Endothelial cell of umbilical vein (primary cell): ENCODE measurements around the gene TICAM1. TPM values are rescaled to one million over a fixed set of nuclear protein-coding genes. Genes with fewer than 3 reads are reported as not detected.

ENCODE experiments used
- BruUV-seq: library from RNA; stranded (reverse); fragments of 400-500 nt; replicated peaks from 2 replicates; lab custom pipeline; 2021; lab: Mats Ljungman, UMichigan
- CTCF ChIA-PET: fragments of 300-600, 350-600 bp; sonication (Branson Sonifier 250); formaldehyde crosslinking; loops from one replicate; lab custom pipeline; 2021; ENCODE audit warnings: antibody characterized with exemption, inconsistent platforms; lab: Charles Lee
- POLR2A ChIA-PET: fragments of 300-600, 350-600 bp; sonication (Branson Sonifier 250); formaldehyde crosslinking; loops from one replicate; lab custom pipeline; 2021; ENCODE audit warnings: antibody characterized with exemption, inconsistent platforms; lab: Charles Lee
- DNase-seq: peaks from one replicate; pipeline ENCODE4 v3.0.0-alpha.2; 2011; ENCODE audit warnings: low read depth, low spot score
- FAIRE-seq: peaks from 2 replicates; lab custom pipeline; 2011; peaks lifted over from hg19 to GRCh38; lab: Jason Lieb, UNC
- H2AFZ ChIP-seq: 2 replicates; pipeline ENCODE4 v1.6.0; 2012; ENCODE audit warnings: low read depth, low read length, control low read depth, inconsistent platforms
- H3K27ac ChIP-seq: 2 replicates; pipeline ENCODE4 v1.5.1; 2011; ENCODE audit warnings: low read depth, mild to moderate bottlenecking, control low read depth, low read length, moderate library complexity; ENCODE audit not compliant: insufficient read depth
- H3K27me3 ChIP-seq, 2 experiments: 2 replicates each; pipeline versions ENCODE4 v1.6.0 to v1.6.1; 2011; ENCODE audit warnings: low read length in 2 of 2, mixed read lengths in 1 of 2; ENCODE audit not compliant: control insufficient read depth in 2 of 2, insufficient read depth in 2 of 2
- H3K36me3 ChIP-seq, 2 experiments: 2 replicates in 1 of 2; 3 replicates in 1 of 2; pipeline ENCODE4 v1.5.1; 2011; ENCODE audit warnings: low read length in 2 of 2, mild to moderate bottlenecking in 1 of 2, moderate library complexity in 1 of 2; ENCODE audit not compliant: control insufficient read depth in 2 of 2, insufficient read depth in 2 of 2; ENCODE audit errors: extremely low read depth in 1 of 2
- H3K4me1 ChIP-seq: 3 replicates; pipeline ENCODE4 v1.5.1; 2011; ENCODE audit warnings: mild to moderate bottlenecking, low read length; ENCODE audit not compliant: control insufficient read depth, insufficient read depth; ENCODE audit errors: extremely low read depth
- H3K4me2 ChIP-seq: 2 replicates; pipeline ENCODE4 v1.6.1; 2011; ENCODE audit warnings: low read length, control low read depth, mixed read lengths; ENCODE audit not compliant: insufficient read depth
- H3K4me3 ChIP-seq, 3 experiments: fragments of 200-600 bp in 1 of 3; sonication (generic), shearing (Covaris generic) in 1 of 3; replicated peaks in 1 of 3; 2 replicates each; pipeline ENCODE4 v1.5.1; 2011 to 2016; ENCODE audit warnings: control low read depth in 3 of 3, low read length in 3 of 3, mild to moderate bottlenecking in 2 of 3, inconsistent platforms in 1 of 3, low read depth in 1 of 3, moderate library complexity in 1 of 3; ENCODE audit not compliant: insufficient read depth in 1 of 3
- H3K79me2 ChIP-seq: 2 replicates; pipeline ENCODE4 v1.6.0; 2012; ENCODE audit warnings: low read length, inconsistent platforms; ENCODE audit not compliant: control insufficient read depth, insufficient read depth
- H3K9ac ChIP-seq: replicated peaks from 2 replicates; pipeline ENCODE3; 2011; ENCODE audit warnings: low read length, control low read depth; ENCODE audit not compliant: insufficient read depth; ENCODE audit errors: extremely low read depth
- H3K9me1 ChIP-seq: replicated peaks from 3 replicates; pipeline ENCODE4 v1.6.0; 2011; ENCODE audit warnings: mild to moderate bottlenecking, low read length; ENCODE audit not compliant: control insufficient read depth, insufficient read depth; ENCODE audit errors: extremely low read depth
- H3K9me3 ChIP-seq: replicated peaks from 2 replicates; pipeline ENCODE4 v1.5.1; 2012; ENCODE audit warnings: low read length, inconsistent platforms; ENCODE audit not compliant: control insufficient read depth, insufficient read depth
- H4K20me1 ChIP-seq: replicated peaks from 2 replicates; pipeline ENCODE3; 2011; ENCODE audit warnings: mild to moderate bottlenecking, low read length; ENCODE audit not compliant: control insufficient read depth, insufficient read depth; ENCODE audit errors: extremely low read depth
- CTCF ChIP-seq, 2 donors: IDR thresholded peaks; 1 replicate in 1 of 2; 2 replicates in 1 of 2; pipeline ENCODE4 v1.5.1; 2011; ENCODE audit warnings: low read length in 2 of 2, mild to moderate bottlenecking in 2 of 2, moderate library complexity in 2 of 2, control low read depth in 1 of 2, inconsistent platforms in 1 of 2, low read depth in 1 of 2; ENCODE audit not compliant: insufficient read depth in 1 of 2; ENCODE audit errors: extremely low read depth in 1 of 2
- EZH2 ChIP-seq: IDR thresholded peaks from 2 replicates; pipeline ENCODE4 v1.6.1; 2012; ENCODE audit warnings: borderline replicate concordance, low read depth, mild to moderate bottlenecking, moderate library complexity, low read length, inconsistent platforms; ENCODE audit not compliant: severe bottlenecking
- FOS ChIP-seq: IDR thresholded peaks from 2 replicates; pipeline ENCODE4 v1.6.1; 2011; ENCODE audit warnings: mild to moderate bottlenecking, low read length, moderate library complexity, borderline replicate concordance; ENCODE audit not compliant: insufficient read depth
- GATA2 ChIP-seq: IDR thresholded peaks from 2 replicates; pipeline ENCODE4 v1.7.0; 2011; ENCODE audit warnings: low read depth, mild to moderate bottlenecking, moderate library complexity, mixed read lengths, low read length; ENCODE audit not compliant: insufficient read length, insufficient read depth
- JUN ChIP-seq: IDR thresholded peaks from 2 replicates; pipeline ENCODE4 v1.6.1; 2011; ENCODE audit warnings: borderline replicate concordance, low read depth; ENCODE audit not compliant: insufficient read length, insufficient read depth
- MAX ChIP-seq: IDR thresholded peaks from 2 replicates; pipeline ENCODE4 v1.6.1; 2011; ENCODE audit not compliant: insufficient read depth, insufficient read length
- MYC ChIP-seq: IDR thresholded peaks from one replicate; pipeline ENCODE4 v1.6.1; 2011; ENCODE audit warnings: mild to moderate bottlenecking, low read depth, low read length
- POLR2A ChIP-seq: IDR thresholded peaks from 2 replicates; pipeline ENCODE4 v1.6.1; 2012; ENCODE audit warnings: low read depth, mild to moderate bottlenecking, control low read depth, low read length
- POLR2AphosphoS5 ChIP-seq: IDR thresholded peaks from 2 replicates; pipeline ENCODE4 v1.6.1; 2012; ENCODE audit warnings: low read depth, mild to moderate bottlenecking, control low read depth, low read length, moderate library complexity; ENCODE audit not compliant: insufficient read depth
- dilution Hi-C: fragments of 300-500 bp; cut with MboI; formaldehyde crosslinking; loops from one replicate; pipeline ENCODE4 v1.15.0; 2019; ENCODE audit warnings: low sequenced_read_pairs; ENCODE audit not compliant: extremely low pct_ligation_motif_present
- intact Hi-C: fragments of 100-400 bp; cut with micrococcal nuclease; formaldehyde crosslinking; loops from one replicate; pipeline ENCODE4 v1.10.0; 2022
- polyA plus RNA-seq, 4 experiments: library from polyadenylated mRNA; depleted of rRNA in 3 of 4; stranded (reverse) in 3 of 4; unstranded in 1 of 4; fragments of >200 nt; gene quantifications; 2 replicates each; pipeline versions ENCODE4 v1.2.1 to v1.2.3, GENCODE V29; 2011 to 2012; ENCODE audit warnings: missing spikeins in 1 of 4
- total RNA-seq: library from RNA; stranded (reverse); gene quantifications from 2 replicates; pipeline ENCODE4 v1.2.3, GENCODE V29; 2021

TICAM1 gene
- total and polyA plus RNA-seq, 2 donors (not counting 3 experiments of a cell fraction or from before 2014, with no cell fraction given), result 4.8 to 17.6 TPM

DNA sequence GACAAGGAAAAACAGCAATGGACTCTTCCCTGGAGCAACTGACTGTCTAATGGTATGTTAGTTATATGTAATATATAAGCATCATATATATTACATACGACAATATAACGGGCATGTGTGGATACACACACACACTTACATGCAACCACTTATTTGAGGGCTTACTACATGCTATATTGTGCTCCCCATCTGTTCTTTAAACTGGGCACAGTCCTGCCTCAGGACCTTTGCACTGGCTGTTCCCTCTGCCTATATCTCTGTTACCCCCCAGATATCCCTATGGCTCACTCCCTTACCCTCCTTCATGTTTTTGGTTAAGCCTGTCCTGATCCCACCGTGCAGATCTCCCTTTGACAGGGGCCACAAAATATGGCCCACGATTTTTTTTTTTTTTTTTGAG lies 10.2 kb downstream of the TICAM1 start:
- no peak overlapping the region for H3K4me2 ChIP-seq
- no peak overlapping the region for H3K27ac ChIP-seq
- no peaks in the 10 kb centered on the region for H3K27me3 ChIP-seq
- no peak overlapping the region for H2AFZ ChIP-seq
- H4K20me1 ChIP-seq, result no peaks in the 10 kb centered on the region
- CTCF ChIA-PET, result no interaction called here
- TF ChIP-seq POLR2AphosphoS5, result no peak
- no peak for TF ChIP-seq MAX
- no peak for TF ChIP-seq FOS
- TF ChIP-seq POLR2A, result no peak
- no peak for TF ChIP-seq MYC
- TF ChIP-seq GATA2, result no peak
- no peak for TF ChIP-seq CTCF (IDR thresholded peaks at IDR 0.05; ENCODE audit: extremely low read depth in 1 of 2, insufficient read depth in 1 of 2, low read depth in 1 of 2, low read length in 2 of 2)
- TF ChIP-seq JUN, result no peak
- no peak for TF ChIP-seq EZH2
- no peaks in the 10 kb centered on the region for H3K9me1 ChIP-seq
- H3K4me1 ChIP-seq, result no peaks in the 10 kb centered on the region
- dilution Hi-C loops, result no loop called here
- H3K36me3 ChIP-seq, result peaks cover 0 to 13% of the 10 kb centered on the region in 2 experiments
- no peak overlapping the region for H3K9ac ChIP-seq
- DNase-seq (no peak), FAIRE-seq (no peak)
- intact Hi-C loops, result no loop called here
- no TSS peak for BruUV-seq
- H3K79me2 ChIP-seq, result peaks cover 13% of the 10 kb centered on the region
- POLR2A ChIA-PET, result no interaction called here
- no peaks in the 10 kb centered on the region for H3K9me3 ChIP-seq
- H3K4me3 ChIP-seq, result no peak overlapping the region
